Activated B cell treated with CpG ODN at 0.5 μM for 24 hours (primary cell): ENCODE data around the gene PLEKHH3. TPM values are rescaled to one million over a fixed set of nuclear protein-coding genes. Genes with fewer than 3 reads are reported as not detected.

Experiments used
- ATAC-seq: fragments of 200-7000 bp; cut with Tn5 transposase; one replicate; pipeline ENCODE4 v1.10.0; 2021; ENCODE audit warnings: low read depth, mild to moderate bottlenecking, moderate library complexity
- CTCF ChIA-PET: fragments of 350-600 bp; sonication (Branson Sonifier 250); formaldehyde crosslinking; loops from one replicate; lab custom pipeline; 2021; ENCODE audit warnings: antibody characterized with exemption; lab: Charles Lee
- POLR2A ChIA-PET: fragments of 350-600 bp; sonication (Branson Sonifier 250); formaldehyde crosslinking; loops from one replicate; lab custom pipeline; 2021; ENCODE audit warnings: antibody characterized with exemption; lab: Charles Lee
- DNase-seq: peaks from one replicate; pipeline ENCODE4 v3.0.0; 2022
- H3K27ac Mint-ChIP-seq: one replicate; pipeline ENCODE4 v1.8.0; 2020; ENCODE audit warnings: mixed read lengths
- H3K27me3 Mint-ChIP-seq: one replicate; pipeline ENCODE4 v1.8.0; 2021; ENCODE audit warnings: mixed read lengths
- H3K36me3 Mint-ChIP-seq: one replicate; pipeline ENCODE4 v1.8.0; 2021; ENCODE audit warnings: low read depth, mixed read lengths
- H3K4me1 Mint-ChIP-seq: one replicate; pipeline ENCODE4 v1.8.0; 2021; ENCODE audit warnings: mixed read lengths
- H3K4me3 Mint-ChIP-seq: one replicate; pipeline ENCODE4 v1.8.0; 2020; ENCODE audit warnings: mild to moderate bottlenecking, mixed read lengths
- H3K9me3 Mint-ChIP-seq: one replicate; pipeline ENCODE4 v1.8.0; 2020; ENCODE audit warnings: mixed read lengths
- CTCF ChIP-seq: fragments of 200-600 bp; IDR thresholded peaks from one replicate; pipeline ENCODE4 v1.8.0; 2022; ENCODE audit warnings: antibody characterized with exemption, mild to moderate bottlenecking
- intact Hi-C: fragments of 100-400 bp; cut with micrococcal nuclease; formaldehyde crosslinking; loops from one replicate; pipeline ENCODE4 v1.15.1; 2024
- total RNA-seq: library from RNA; stranded (reverse); gene quantifications from 2 replicates; pipeline ENCODE4 v1.2.3, GENCODE V29; 2022

Gene PLEKHH3
- total RNA-seq, 1 donor from 2014 or later: 0.80 TPM

DNA sequence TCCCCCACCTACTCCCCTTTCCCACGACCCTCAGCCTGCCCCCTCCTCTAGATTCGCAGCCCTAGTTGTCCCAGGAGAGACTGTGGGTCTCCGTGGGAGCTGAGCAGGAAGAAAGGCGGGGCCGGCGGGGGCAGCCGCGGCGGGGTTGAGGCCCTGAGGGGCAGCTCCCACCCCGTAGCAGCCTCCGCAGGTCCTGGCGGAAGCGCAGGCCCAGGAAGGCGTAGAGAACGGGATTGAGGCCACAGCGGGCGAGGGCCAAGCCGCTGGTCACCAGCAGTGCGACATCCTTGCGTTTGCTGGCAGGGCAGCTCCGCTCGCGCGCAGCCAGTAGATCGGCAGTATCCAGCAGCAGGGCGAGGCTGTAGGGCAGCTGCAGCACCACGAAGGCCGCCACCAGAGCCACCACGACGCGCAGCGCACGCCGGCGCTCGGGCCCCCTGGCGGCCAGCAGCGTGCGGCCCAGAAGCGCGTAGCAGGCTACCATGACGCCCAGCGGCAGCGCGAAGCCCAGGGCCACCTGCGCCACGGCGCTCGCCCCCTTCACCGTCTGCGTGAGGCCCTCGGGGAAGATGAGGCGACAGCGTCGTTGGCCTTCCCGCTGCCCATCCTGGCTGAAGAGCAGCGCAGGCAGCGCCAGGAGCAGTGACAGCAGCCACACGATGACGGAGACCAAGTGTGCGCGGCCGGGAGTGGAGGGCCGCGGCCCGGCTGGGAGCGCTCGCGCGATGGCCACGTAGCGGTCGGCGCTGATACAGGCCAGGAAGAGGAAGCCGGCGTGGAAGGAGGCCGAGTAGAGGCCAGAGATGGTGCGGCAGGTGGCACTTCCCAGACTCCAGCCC, 2.9 kb upstream of the PLEKHH3 start:
- Mint-ChIP-seq H3K4me3 (peak overlapping the region; percentile 78), H3K9me3 (no peaks in the 10 kb centered on the region), H3K27ac (peak overlapping the region; percentile 91), H3K4me1 (peaks cover 71% of the 10 kb centered on the region), H3K36me3 (no peaks in the 10 kb centered on the region), H3K27me3 (peaks cover 8% of the 10 kb centered on the region)
- TF ChIP-seq CTCF: no peak
- POLR2A ChIA-PET: interaction anchor here (0.6 to 5.5 kb wide), 12 partner anchors 13 to 688 kb away, joined by 3 to 43 read pairs (median 4); partner anchors contain the start of genes PSMC3IP, PSME3, RETREG3 and TUBG1
- ATAC-seq: peak; percentile 43
- DNase-seq: peak; percentile 78
- intact Hi-C loops: loop anchor here (1.0 to 5.0 kb wide), 7 partner anchors 9 to 491 kb away; partner anchors contain the start of genes BECN1, NBR1, RETREG3 and TUBG1
- CTCF ChIA-PET: interaction anchor here (0.8 to 4.6 kb wide), 10 partner anchors 9 to 101 kb away, joined by 3 to 53 read pairs (median 4); partner anchors contain the start of genes PSMC3IP, RETREG3, TUBG1 and TUBG2

- Mint-ChIP-seq H3K27ac (peak overlapping the region; percentile 91), H3K27me3 (peaks cover 14% of the 10 kb centered on the region), H3K9me3 (no peaks in the 10 kb centered on the region), H3K36me3 (no peaks in the 10 kb centered on the region), H3K4me1 (peaks cover 78% of the 10 kb centered on the region), H3K4me3 (peak overlapping the region; percentile 87)
- ATAC-seq (no peak), DNase-seq (no peak)
- intact Hi-C loops: loop anchor here (1.0 to 5.0 kb wide), 6 partner anchors 9 to 492 kb away; partner anchors contain the start of genes BECN1, NBR1, RETREG3 and TUBG1
- POLR2A ChIA-PET: interaction anchor here (0.7 to 5.5 kb wide), 10 partner anchors 20 to 689 kb away, joined by 3 to 43 read pairs (median 6); partner anchors contain the start of genes PSMC3IP, PSME3, RETREG3 and TUBG1
- CTCF ChIA-PET: interaction anchor here (0.8 to 4.6 kb wide), 10 partner anchors 10 to 101 kb away, joined by 3 to 53 read pairs (median 4); partner anchors contain the start of genes PSMC3IP, RETREG3, TUBG1 and TUBG2
- no peak for TF ChIP-seq CTCF
These were observed 2.2 kb upstream of the PLEKHH3 start for GRCh38 chr17:42678951-42679491.

- ChIA-PET POLR2A (interaction anchor here (1.1 to 5.5 kb wide), 9 partner anchors 9 to 638 kb away, joined by 3 to 43 read pairs (median 7); partner anchors contain the start of genes PSMC3IP, PSME3, RETREG3 and TUBG1), CTCF (interaction anchor here (1.2 to 4.6 kb wide), 4 partner anchors 69 to 100 kb away, joined by 3 to 53 read pairs (median 8); partner anchors contain the start of genes PSMC3IP, RETREG3 and TUBG1)
- Mint-ChIP-seq H3K4me1 (peaks cover 73% of the 10 kb centered on the region), H3K27me3 (peaks cover 14% of the 10 kb centered on the region), H3K27ac (peak overlapping the region; percentile 76), H3K9me3 (no peaks in the 10 kb centered on the region), H3K36me3 (no peaks in the 10 kb centered on the region), H3K4me3 (peak overlapping the region; percentile 87)
- ATAC-seq (peak; percentile 31), DNase-seq (peak; percentile 85)
- TF ChIP-seq CTCF: no peak
- intact Hi-C loops: loop anchor here (1.0 to 5.0 kb wide), 5 partner anchors 19 to 759 kb away; partner anchors contain the start of genes ACLY, BECN1, NBR1 and PSME3
These were observed 1.4 kb upstream of the PLEKHH3 start for GRCh38 chr17:42677921-42678781.

GRCh38 chr17:42677012-42677857, 441 bp upstream of the PLEKHH3 start:
- Mint-ChIP-seq H3K36me3 (no peaks in the 10 kb centered on the region), H3K27ac (peak overlapping the region; percentile 78), H3K9me3 (no peaks in the 10 kb centered on the region), H3K27me3 (peaks cover 12% of the 10 kb centered on the region), H3K4me1 (peaks cover 65% of the 10 kb centered on the region), H3K4me3 (peak overlapping the region; percentile 87)
- no peak for TF ChIP-seq CTCF
- POLR2A ChIA-PET: interaction anchor here (0.8 to 5.5 kb wide), 9 partner anchors 8 to 147 kb away, joined by 3 to 43 read pairs (median 6); partner anchors contain the start of genes BECN1, PSMC3IP, RETREG3 and TUBG1
- DNase-seq: peak; percentile 86
- CTCF ChIA-PET: interaction anchor here (1.4 to 4.6 kb wide), 2 partner anchors 68 to 99 kb away, joined by 5 to 53 read pairs; partner anchors contain the start of genes PSMC3IP, RETREG3 and TUBG1
- intact Hi-C loops: loop anchor here (1.0 to 5.0 kb wide), 4 partner anchors 18 to 758 kb away; partner anchors contain the start of genes ACLY, BECN1, PSME3 and TUBG2
- peak; percentile 74 for ATAC-seq
